GM12864 (cell line): ENCODE results near the gene MYLK.

Source experiments
- DNase-seq: peaks from one replicate; pipeline ENCODE4 v3.0.0-alpha.2; 2011; ENCODE audit warnings: low read depth
- H3K4me3 ChIP-seq: 2 replicates; pipeline ENCODE4 v1.5.1; 2011; ENCODE audit warnings: mild to moderate bottlenecking, low read depth, low read length, control low read depth
- TF ChIP-seq, protein P1 (sequence below): IDR thresholded peaks from 2 replicates; pipeline ENCODE4 v1.5.1; 2011; ENCODE audit warnings: low read depth, mild to moderate bottlenecking, moderate library complexity, low read length, control low read depth, inconsistent platforms; ENCODE audit errors: missing control alignments

Gene MYLK

DNA sequence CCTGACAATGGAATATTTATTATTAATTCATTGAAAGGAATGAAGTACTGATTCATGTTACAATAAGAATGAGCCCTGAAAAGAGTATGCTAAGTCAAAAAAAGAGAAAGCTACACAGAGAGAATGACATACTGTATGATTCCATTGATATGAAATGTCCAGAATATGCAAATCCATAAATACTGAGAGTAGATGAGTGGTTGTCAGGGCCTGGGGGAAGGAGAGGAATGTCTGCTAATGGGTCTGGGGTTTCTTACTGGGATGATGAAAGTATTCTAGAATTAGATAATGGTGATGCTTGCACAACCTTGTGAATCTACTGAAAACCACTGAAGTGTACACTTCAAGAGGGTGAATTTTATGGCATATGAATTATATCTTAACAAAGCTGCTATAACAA, 219.4 kb downstream of the MYLK start:
- DNase-seq: no peak
- H3K4me3 ChIP-seq: no peak overlapping the region
- TF ChIP-seq, protein P1, sequence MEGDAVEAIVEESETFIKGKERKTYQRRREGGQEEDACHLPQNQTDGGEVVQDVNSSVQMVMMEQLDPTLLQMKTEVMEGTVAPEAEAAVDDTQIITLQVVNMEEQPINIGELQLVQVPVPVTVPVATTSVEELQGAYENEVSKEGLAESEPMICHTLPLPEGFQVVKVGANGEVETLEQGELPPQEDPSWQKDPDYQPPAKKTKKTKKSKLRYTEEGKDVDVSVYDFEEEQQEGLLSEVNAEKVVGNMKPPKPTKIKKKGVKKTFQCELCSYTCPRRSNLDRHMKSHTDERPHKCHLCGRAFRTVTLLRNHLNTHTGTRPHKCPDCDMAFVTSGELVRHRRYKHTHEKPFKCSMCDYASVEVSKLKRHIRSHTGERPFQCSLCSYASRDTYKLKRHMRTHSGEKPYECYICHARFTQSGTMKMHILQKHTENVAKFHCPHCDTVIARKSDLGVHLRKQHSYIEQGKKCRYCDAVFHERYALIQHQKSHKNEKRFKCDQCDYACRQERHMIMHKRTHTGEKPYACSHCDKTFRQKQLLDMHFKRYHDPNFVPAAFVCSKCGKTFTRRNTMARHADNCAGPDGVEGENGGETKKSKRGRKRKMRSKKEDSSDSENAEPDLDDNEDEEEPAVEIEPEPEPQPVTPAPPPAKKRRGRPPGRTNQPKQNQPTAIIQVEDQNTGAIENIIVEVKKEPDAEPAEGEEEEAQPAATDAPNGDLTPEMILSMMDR: no peak

DNA sequence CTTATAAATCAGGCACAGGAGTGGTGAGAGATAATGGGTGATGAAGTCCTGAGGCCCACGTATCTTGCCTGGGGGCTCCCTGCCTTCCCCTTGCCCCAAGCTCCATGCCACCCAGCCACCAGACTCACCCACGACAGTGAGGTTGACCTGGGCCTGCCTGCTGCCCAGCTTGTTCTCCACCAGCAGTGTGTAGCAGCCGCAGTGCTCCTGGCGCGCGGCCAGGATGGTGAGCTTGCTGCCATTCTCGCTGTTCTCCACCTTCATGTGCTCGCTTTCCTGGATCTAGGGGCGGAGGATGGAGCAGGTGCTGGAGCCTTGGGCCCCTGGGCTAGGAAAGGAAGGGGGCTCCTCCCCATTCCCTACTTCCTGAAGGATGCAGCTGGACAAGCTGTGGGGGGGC, 220.2 kb downstream of the MYLK start:
- H3K4me3 ChIP-seq: no peak overlapping the region
- DNase-seq: no peak
- TF ChIP-seq, protein P1: no peak

DNA sequence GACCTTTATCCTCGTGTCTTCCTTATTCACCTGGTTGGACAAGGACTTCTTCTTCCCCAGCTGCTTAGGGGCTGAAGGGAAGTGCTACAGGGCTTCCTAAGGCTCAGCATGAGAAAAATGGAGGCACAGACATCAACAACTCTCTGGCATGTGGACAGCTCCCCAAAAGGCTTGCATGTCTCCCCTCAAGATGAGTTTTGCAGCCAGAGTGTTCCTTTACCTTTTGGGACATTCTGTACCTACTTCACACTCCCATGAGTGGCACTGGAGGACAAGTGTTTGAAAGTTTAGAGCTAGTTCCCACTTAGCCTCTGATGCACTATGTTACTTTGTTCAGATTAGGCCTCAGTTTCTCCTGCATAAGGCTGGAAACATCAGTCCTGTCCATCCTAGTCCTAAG, 222.2 kb downstream of the MYLK start:
- H3K4me3 ChIP-seq: no peak overlapping the region
- TF ChIP-seq, protein P1: no peak
- DNase-seq: no peak

DNA sequence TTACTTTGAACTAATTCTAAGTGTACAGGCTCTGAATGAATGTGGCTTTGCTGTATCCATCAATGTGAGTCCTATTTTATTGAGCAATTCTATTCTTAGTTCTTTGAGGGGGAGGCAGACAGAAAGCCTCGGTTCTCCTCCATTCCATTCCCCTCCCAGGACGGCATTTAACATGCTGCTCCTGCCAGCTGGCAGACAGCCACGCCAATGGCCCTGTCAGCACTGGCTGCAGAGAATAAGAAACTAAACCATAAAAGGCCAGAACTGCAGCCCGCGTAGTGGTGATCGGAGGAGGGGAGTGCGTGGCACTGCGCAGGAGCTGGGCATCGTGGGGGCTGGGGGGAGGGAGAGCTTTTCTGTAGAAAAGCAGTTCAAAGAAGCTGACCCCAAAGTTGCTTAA, 223.2 kb downstream of the MYLK start:
- H3K4me3 ChIP-seq: no peak overlapping the region
- TF ChIP-seq, protein P1: no peak
- DNase-seq: no peak

DNA sequence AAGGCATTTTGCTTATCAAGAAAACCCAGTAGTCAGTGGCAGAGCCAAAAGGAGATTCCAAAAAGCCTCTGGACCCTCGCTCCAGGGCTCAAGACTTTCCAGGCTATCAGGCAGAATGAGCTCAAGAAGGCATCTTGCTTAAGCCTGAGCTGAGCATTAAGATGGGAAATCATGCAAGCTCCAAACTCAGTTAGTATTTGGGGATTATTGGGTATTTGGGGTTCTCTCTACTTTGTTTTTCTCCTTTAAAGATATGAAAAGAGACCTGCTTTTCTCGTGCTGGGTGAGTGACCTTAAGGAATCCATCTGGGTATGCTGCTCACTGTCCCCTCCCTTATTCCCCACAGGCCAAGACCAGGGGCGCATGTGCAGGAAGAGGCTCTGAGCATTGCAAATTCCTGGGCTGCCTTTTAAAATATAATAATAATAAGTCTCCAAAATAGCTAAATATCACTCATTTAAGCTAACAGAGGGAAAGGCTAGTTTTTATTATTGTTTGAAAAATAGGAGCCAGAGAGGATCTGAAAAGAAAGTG, 223.9 kb downstream of the MYLK start:
- no peak for DNase-seq
- TF ChIP-seq, protein P1: no peak
- H3K4me3 ChIP-seq: no peak overlapping the region

DNA sequence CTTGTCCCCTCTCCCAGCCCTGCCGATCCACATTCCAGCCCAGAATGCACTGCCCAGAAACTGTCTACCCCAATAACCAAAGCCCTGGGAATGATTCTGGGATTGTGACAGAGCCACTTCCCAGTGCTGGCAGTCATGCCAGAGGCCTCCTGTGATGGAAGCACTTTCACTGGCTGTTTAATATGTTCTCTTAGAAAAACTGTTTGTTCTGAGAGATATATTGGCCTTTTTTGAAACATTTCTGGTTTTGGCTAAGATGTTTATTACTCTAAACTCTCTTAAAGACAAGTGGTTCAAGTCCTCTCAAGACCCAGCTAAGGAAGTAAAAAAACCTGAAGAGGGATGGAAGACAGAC, 225.3 kb downstream of the MYLK start:
- TF ChIP-seq, protein P1: no peak

DNA sequence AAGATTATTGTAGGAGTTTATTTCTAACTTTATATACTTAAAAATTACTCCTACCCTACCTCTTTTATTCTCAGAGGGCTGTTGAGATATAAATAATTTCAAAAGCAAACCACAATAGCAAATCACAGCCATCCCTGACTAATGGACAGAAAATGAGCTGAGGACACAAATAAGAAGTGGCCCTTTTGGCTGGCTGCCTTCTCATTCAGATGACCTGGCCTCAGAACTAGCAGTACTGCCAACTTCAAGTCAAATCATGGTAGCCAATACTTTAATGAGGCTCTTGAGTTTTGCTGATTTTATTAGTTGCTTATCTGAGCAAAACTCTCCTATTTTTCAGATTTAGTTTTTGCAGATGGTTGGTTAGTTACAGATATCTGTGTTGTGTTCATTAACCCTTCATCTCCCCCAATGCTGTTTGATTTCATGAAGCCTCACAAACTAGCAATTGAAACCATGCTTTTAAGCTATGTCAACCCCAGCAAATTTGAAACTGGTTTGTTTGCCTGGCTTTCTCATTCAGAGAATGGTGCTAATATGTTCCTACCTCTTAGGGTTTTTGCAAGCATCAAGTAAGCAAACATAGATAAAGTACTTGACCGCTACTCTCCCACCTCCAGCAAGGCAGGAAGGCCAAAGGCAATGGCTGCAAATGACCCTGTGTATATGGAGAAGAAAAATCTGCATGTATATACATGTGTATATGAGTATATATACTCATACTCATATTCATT, 225.8 kb downstream of the MYLK start:
- TF ChIP-seq, protein P1: no peak
- no peak overlapping the region for H3K4me3 ChIP-seq
- DNase-seq: no peak

More for the DNA sequence above, 225.3 kb downstream of the MYLK start:
- DNase-seq: no peak
- H3K4me3 ChIP-seq: no peak overlapping the region
